Esophagus squamous epithelium (tissue), 5 donors: ENCODE measurements around the gene SUSD6. TPM values are rescaled to one million over a fixed set of nuclear protein-coding genes. Genes with fewer than 3 reads are reported as not detected.
"Not testable (repeated sequence)": the region's sequence is repeated elsewhere in the genome, so short reads cannot be mapped to it uniquely, and the experiment has no call there.

ENCODE experiments used
- DNase-seq: peaks from one replicate; lab custom pipeline; 2025; lab: John Stamatoyannopoulos, UW
- H3K27ac ChIP-seq, 4 donors: fragments of 200-600 bp; sonication (generic); one replicate each; pipeline ENCODE4 v1.5.1; 2016 to 2019; ENCODE audit warnings: mild to moderate bottlenecking in 1 of 4
- H3K27me3 ChIP-seq, 4 donors: fragments of 200-600 bp; sonication (generic); 1 replicate in 3 of 4; 2 replicates in 1 of 4; pipeline versions ENCODE4 v1.5.1 to v1.6.0; 2017 to 2021; ENCODE audit warnings: antibody characterized with exemption in 1 of 4
- H3K36me3 ChIP-seq, 3 donors: fragments of 200-600 bp; sonication (generic); one replicate each; pipeline ENCODE4 v1.5.1; 2016 to 2019
- H3K4me1 ChIP-seq, 3 donors: fragments of 200-600 bp; sonication (generic); one replicate each; pipeline ENCODE4 v1.5.1; 2017 to 2019
- H3K4me3 ChIP-seq, 4 donors: fragments of 200-600 bp; sonication (generic); 1 replicate in 3 of 4; 2 replicates in 1 of 4; pipeline ENCODE4 v1.5.1; 2016 to 2019; ENCODE audit warnings: mild to moderate bottlenecking in 2 of 4, moderate library complexity in 1 of 4
- H3K9me3 ChIP-seq, 3 donors: fragments of 200-600 bp; sonication (generic); one replicate each; pipeline ENCODE4 v1.5.1; 2016 to 2019
- CTCF ChIP-seq, 6 experiments: fragments of 450-650 bp in 4 of 6; fragments of 200-600 bp in 2 of 6; sonication (generic) in 2 of 6; IDR thresholded peaks; one replicate each; pipeline ENCODE4 v1.5.1; 2016 to 2019; ENCODE audit warnings: antibody characterized with exemption in 6 of 6, mild to moderate bottlenecking in 4 of 6, moderate library complexity in 4 of 6
- POLR2A ChIP-seq, 4 donors: fragments of 450-650 bp; IDR thresholded peaks; one replicate each; pipeline ENCODE4 v1.6.1; 2017; ENCODE audit warnings: antibody characterized with exemption in 4 of 4, mild to moderate bottlenecking in 4 of 4, moderate library complexity in 3 of 4
- WGBS, 2 donors: methylation state at CpG; one replicate each; pipeline ENCODE4 v1.1.5; 2018; 5-methylcytosine and 5-hydroxymethylcytosine counted together
- intact Hi-C: fragments of 100-400 bp; cut with DNase I; formaldehyde crosslinking; loops from one replicate; pipeline ENCODE4 v1.15.0; 2022
- total RNA-seq, 4 donors: library from RNA; depleted of rRNA; stranded (reverse); fragments of >200 nt; gene quantifications; one replicate each; pipeline ENCODE4 v1.1.0, GENCODE V29; 2016
- donor health status: DM: yes; HTN: yes; CAD: no.

SUSD6 gene
- total RNA-seq, 4 donors from 2014 or later, result 22.4 to 43.1 (median 27.8) TPM

GRCh38 chr14:69726761-69727511, 115.5 kb downstream of the SUSD6 start:
- Histone ChIP-seq H3K4me1 (peaks cover 16 to 29% (median 18%) of the 10 kb centered on the region in 3 donors), H3K36me3 (no peaks in the 10 kb centered on the region), H3K27me3 (no peaks in the 10 kb centered on the region), H3K4me3 (peak overlapping the region; percentile 26 to 70 (median 45)), H3K27ac (peak overlapping the region; percentile 56 to 78 (median 64)), H3K9me3 (no peaks in the 10 kb centered on the region)
- intact Hi-C loops, result no loop called here
- peak; percentile 94 to 99 (median 97) for TF ChIP-seq CTCF (IDR thresholded peaks at IDR 0.05)
- TF ChIP-seq POLR2A (IDR thresholded peaks at IDR 0.05), result no peak
- 5 to 9% methylated on average over 4 to 18 of the region's 51 CpGs for WGBS, 2 donors
- peak; percentile 27 for DNase-seq

GRCh38 chr14:69727860-69728259, 116.5 kb downstream of the SUSD6 start:
- TF ChIP-seq CTCF (IDR thresholded peaks at IDR 0.05), result no peak
- no peak for TF ChIP-seq POLR2A (IDR thresholded peaks at IDR 0.05)
- H3K9me3 ChIP-seq, result no peaks in the 10 kb centered on the region
- intact Hi-C loops, result no loop called here
- H3K4me3 ChIP-seq, result no peak overlapping the region
- H3K36me3 ChIP-seq, result no peaks in the 10 kb centered on the region
- DNase-seq, result no peak
- no peaks in the 10 kb centered on the region for H3K27me3 ChIP-seq
- peaks cover 16 to 29% (median 18%) of the 10 kb centered on the region in 3 donors for H3K4me1 ChIP-seq
- WGBS, 2 donors, result 74 to 75% methylated on average over 3 of the region's 4 CpGs
- H3K27ac ChIP-seq, result peak overlapping the region in 3 of 4 donors; percentile 6 to 69 (median 16)

- H3K4me3 ChIP-seq, DNase-seq, intact Hi-C loops, H3K27ac ChIP-seq, H3K9me3 ChIP-seq, H3K36me3 ChIP-seq, H3K27me3 ChIP-seq: not testable (repeated sequence)
- WGBS, 2 donors, result 95 to 99% methylated on average over 6 to 8 of the region's 8 CpGs
- H3K4me1 ChIP-seq, result peaks cover 10 to 19% (median 10%) of the 10 kb centered on the region in 3 donors
These were observed 120.7 kb downstream of the SUSD6 start for GRCh38 chr14:69731919-69732598.

GRCh38 chr14:69736405-69736804, 125.0 kb downstream of the SUSD6 start:
- H3K9me3 ChIP-seq, H3K27me3 ChIP-seq, H3K4me3 ChIP-seq, H3K27ac ChIP-seq, H3K36me3 ChIP-seq, DNase-seq, intact Hi-C loops: not testable (repeated sequence)
- H3K4me1 ChIP-seq, result peaks cover 0 to 32% (median 0%) of the 10 kb centered on the region in 3 donors
- WGBS, 2 donors, result 79 to 87% methylated on average over 4 of the region's 4 CpGs

- peaks cover 0 to 37% (median 0%) of the 10 kb centered on the region in 3 donors for H3K4me1 ChIP-seq
- H3K27me3 ChIP-seq, result no peaks in the 10 kb centered on the region
- no peak for DNase-seq
- no peaks in the 10 kb centered on the region for H3K36me3 ChIP-seq
- TF ChIP-seq POLR2A (IDR thresholded peaks at IDR 0.05) (no peak), CTCF (IDR thresholded peaks at IDR 0.05) (no peak)
- WGBS, 2 donors, result 56 to 86% methylated on average over 1 of the region's 1 CpG
- H3K27ac ChIP-seq, result peak overlapping the region in 3 of 4 donors; percentile 67 to 79 (median 74)
- intact Hi-C loops, result no loop called here
- H3K4me3 ChIP-seq, result no peak overlapping the region
- no peaks in the 10 kb centered on the region for H3K9me3 ChIP-seq
These were observed 129.7 kb downstream of the SUSD6 start for GRCh38 chr14:69741055-69741454.

GRCh38 chr14:69749956-69750355, 138.6 kb downstream of the SUSD6 start:
- H3K36me3 ChIP-seq, result no peaks in the 10 kb centered on the region
- intact Hi-C loops, result no loop called here
- no peak overlapping the region for H3K27ac ChIP-seq
- H3K9me3 ChIP-seq, result no peaks in the 10 kb centered on the region
- H3K4me3 ChIP-seq, result no peak overlapping the region
- no peaks in the 10 kb centered on the region for H3K27me3 ChIP-seq
- H3K4me1 ChIP-seq, result peaks cover 0 to 4% (median 0%) of the 10 kb centered on the region in 3 donors
- no peak for DNase-seq
- TF ChIP-seq CTCF (IDR thresholded peaks at IDR 0.05), result no peak
- TF ChIP-seq POLR2A (IDR thresholded peaks at IDR 0.05), result no peak
- WGBS, 2 donors, result 78 to 86% methylated on average over 1 of the region's 1 CpG
